IPS DF 6.9 (cell line): Measurements from ENCODE around the gene CHAD.

ENCODE experiments used
- DNase-seq: peaks from one replicate; pipeline ENCODE4 v3.0.0-alpha.2; 2013; ENCODE audit warnings: low read depth, low spot score
- H3K27ac ChIP-seq: one replicate; pipeline ENCODE4 v1.5.1; 2013; ENCODE audit warnings: low read length, control low read depth
- H3K27me3 ChIP-seq: 2 replicates; pipeline ENCODE4 v1.6.1; 2013; ENCODE audit warnings: mild to moderate bottlenecking, low read length; ENCODE audit not compliant: control insufficient read depth, insufficient read depth
- H3K36me3 ChIP-seq: 2 replicates; pipeline ENCODE4 v1.6.1; 2013; ENCODE audit warnings: low read length; ENCODE audit not compliant: control insufficient read depth, insufficient read depth
- H3K4me1 ChIP-seq: 2 replicates; pipeline ENCODE4 v1.6.1; 2013; ENCODE audit warnings: low read length; ENCODE audit not compliant: control insufficient read depth, insufficient read depth
- H3K4me3 ChIP-seq: 2 replicates; pipeline ENCODE4 v1.5.1; 2013; ENCODE audit warnings: mild to moderate bottlenecking, low read length
- H3K9me3 ChIP-seq: 2 replicates; pipeline ENCODE4 v1.6.1; 2013; ENCODE audit warnings: low read length, inconsistent platforms; ENCODE audit not compliant: control insufficient read depth, insufficient read depth
- WGBS: extraction: QIAGEN DNeasy Blood & Tissue Kit; methylation state at CpG from one replicate; pipeline ENCODE4 v1.1.7; 2013; ENCODE audit warnings: mixed read lengths, missing lambda C conversion rate; ENCODE audit not compliant: insufficient read length, insufficient coverage; 5-methylcytosine and 5-hydroxymethylcytosine counted together

CHAD gene

DNA sequence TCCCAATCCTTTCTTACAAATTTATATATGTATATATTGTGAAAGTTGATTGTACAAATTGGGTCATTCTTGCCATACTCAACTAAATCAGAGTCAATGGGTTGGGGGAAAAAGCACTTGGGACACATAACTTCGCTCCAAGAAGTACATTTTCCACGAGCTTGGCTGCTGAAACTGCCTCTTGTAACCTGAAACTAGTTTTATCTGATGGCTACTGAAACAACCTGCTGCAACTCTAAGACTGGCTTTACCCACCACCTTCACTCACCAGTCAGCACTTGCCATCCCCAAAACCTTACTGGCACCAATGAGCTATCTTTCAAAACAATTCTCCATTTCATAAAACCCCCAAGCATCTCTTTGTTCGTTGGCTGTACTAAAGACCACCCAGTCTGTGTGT lies 25.1 kb upstream of the CHAD start:
- no peaks in the 10 kb centered on the region for H3K36me3 ChIP-seq
- H3K9me3 ChIP-seq = no peaks in the 10 kb centered on the region
- no peaks in the 10 kb centered on the region for H3K27me3 ChIP-seq
- no CpG with 5 or more reads among the region's 3 CpGs for WGBS
- no peak overlapping the region for H3K27ac ChIP-seq
- no peak for DNase-seq
- H3K4me1 ChIP-seq = no peaks in the 10 kb centered on the region
- H3K4me3 ChIP-seq = no peak overlapping the region

DNA sequence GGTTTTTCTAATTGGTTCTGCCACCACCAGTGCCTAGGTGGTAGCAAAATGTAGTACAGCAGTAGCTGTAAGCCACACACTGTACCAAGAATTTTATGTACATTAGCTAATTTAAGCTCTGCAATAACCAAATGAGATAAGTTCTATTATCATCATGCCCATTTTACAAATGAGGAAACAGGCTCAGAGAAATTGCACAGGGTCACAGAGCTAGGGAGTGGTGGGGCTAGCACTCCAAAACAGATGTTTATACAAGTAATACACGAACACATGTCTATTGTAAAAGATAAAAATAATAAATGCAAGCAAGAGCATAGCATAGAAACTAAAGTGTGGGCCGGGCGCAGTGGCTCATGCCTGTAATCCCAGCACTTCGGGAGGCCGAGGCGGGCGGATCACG lies 23.5 kb upstream of the CHAD start:
- no peak overlapping the region for H3K27ac ChIP-seq
- H3K27me3 ChIP-seq = no peaks in the 10 kb centered on the region
- no peaks in the 10 kb centered on the region for H3K9me3 ChIP-seq
- H3K4me3 ChIP-seq = no peak overlapping the region
- H3K36me3 ChIP-seq = no peaks in the 10 kb centered on the region
- no CpG with 5 or more reads among the region's 8 CpGs for WGBS
- no peaks in the 10 kb centered on the region for H3K4me1 ChIP-seq
- no peak for DNase-seq

DNA sequence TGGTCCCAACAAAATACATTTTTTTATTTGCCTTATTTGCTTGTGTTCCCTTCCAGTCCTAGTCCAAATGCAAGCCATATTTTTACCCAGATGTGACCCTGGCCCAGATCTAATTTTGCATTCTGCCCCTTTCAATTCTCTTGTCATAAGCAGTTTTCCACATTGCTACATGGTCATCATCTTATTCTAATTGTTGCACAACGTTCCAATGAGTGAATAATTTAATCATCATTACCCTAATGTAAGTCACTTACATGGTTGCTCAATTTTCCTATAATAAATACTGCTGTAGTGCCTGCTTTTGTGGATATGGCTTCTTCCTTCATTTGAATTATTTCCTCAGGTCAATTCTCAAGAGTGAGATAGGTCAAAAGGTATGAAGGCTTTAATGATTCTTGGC lies 22.8 kb upstream of the CHAD start:
- DNase-seq = no peak
- no peaks in the 10 kb centered on the region for H3K9me3 ChIP-seq
- no peaks in the 10 kb centered on the region for H3K4me1 ChIP-seq
- no peak overlapping the region for H3K4me3 ChIP-seq
- H3K27ac ChIP-seq = no peak overlapping the region
- no peaks in the 10 kb centered on the region for H3K36me3 ChIP-seq
- WGBS = no CpG with 5 or more reads among the region's 1 CpG
- no peaks in the 10 kb centered on the region for H3K27me3 ChIP-seq

DNA sequence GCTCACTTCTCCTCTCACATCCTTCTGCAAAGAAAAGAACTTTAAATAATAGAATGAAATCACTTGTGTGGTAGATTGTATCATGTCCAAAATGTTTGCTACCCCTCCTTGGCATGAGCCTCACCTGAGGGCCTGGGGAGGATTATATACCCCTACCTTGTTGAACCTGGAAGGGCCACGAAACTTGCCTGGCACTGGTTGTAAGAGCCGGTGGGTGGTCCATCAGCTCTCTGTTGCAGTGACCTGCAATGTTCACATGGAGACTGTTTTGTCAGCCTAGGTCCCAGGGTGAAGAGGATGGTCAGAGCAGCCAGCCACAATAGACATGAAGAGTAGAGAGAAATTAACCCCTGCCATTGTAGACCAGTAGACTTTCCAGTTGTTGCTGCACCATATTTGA lies 20.2 kb upstream of the CHAD start:
- DNase-seq = no peak
- Histone ChIP-seq H3K27me3 (no peaks in the 10 kb centered on the region), H3K4me1 (no peaks in the 10 kb centered on the region), H3K9me3 (no peaks in the 10 kb centered on the region), H3K27ac (no peak overlapping the region), H3K4me3 (no peak overlapping the region), H3K36me3 (peaks cover 10% of the 10 kb centered on the region)
- WGBS = no CpG with 5 or more reads among the region's 2 CpGs

DNA sequence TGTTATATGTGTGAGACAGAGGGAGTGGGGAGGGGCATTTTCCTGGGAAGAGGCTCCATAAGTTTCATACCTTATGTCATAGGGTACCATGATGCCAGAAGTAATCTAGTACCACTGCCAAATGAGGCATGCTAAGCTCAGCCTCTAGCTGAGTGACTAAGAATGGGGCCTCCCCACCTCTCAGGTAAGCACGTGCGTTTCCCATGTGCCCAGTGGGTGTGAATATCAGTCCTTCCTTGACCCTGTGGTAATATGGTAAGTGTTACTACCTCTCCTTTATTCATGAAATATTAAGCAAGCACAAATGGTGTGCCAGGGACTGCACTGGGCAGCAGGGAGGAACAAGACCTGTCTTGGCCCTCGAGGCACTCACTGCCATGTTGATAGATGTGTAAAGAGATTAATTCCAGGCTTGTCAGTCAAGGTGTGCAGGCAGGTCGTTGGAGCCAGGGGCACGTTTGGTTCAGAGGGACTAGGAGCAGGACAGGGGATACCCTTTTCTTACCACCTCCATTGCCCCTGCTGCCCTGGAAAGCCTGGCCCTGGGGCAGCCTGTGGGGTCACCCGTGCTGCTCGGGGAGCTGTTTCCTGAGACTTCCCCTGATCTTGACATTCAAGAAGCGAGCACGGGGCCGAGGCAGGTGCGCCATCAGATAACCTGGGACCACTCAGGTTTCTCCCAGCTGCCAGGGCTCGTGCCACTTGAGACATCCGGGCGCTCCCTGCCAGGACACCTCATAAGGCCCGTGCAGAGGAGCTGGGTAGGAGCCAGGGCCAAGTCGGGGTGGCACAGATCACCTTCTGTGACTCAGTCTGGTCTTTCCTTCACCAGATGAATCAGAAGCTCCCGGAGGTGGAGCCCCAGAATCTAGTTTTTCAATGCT lies 18.8 kb upstream of the CHAD start:
- Histone ChIP-seq H3K27ac (no peak overlapping the region), H3K36me3 (peaks cover 10% of the 10 kb centered on the region), H3K27me3 (no peaks in the 10 kb centered on the region), H3K4me1 (no peaks in the 10 kb centered on the region), H3K4me3 (no peak overlapping the region), H3K9me3 (no peaks in the 10 kb centered on the region)
- WGBS = no CpG with 5 or more reads among the region's 17 CpGs
- no peak for DNase-seq

DNA sequence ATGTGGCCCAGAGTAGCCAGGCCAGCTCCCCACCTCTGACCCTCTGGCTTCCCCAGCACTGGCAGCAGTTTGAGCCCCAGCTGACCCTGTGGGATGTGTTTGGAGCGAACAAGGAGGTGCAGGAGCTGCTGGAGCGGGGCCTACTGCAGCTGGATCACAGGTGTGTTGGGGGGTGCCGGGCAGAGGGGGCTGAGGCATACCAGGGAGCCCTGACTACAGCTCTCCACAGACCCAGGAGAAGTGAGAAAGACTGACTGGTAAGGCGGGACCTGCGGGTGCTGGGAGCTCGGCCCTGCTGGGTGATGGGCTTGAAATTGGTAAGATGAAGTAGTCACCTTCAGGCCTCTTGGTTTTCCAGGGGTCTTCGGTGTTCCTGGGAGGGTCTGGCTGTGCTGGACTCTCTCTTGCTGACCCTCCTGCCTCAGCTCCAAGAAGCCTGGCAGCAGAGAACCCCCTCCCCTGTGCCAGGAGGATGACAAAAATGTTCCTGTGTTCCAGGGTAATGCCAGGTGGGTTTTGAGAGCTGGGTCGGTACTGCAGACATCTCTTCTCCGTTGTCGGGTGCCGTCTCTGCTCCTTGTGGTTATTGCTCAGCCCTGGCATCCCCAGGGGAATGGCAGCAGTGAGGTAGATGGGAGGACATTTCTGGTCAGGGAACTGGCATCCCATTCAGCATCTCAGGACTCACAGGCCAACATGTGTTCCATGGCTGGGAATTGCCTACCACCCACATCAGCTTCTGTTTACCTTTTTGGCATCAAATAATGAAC lies 15.9 kb upstream of the CHAD start:
- no peak overlapping the region for H3K27ac ChIP-seq
- no peak overlapping the region for H3K4me3 ChIP-seq
- H3K36me3 ChIP-seq = peaks cover 12% of the 10 kb centered on the region
- no peak for DNase-seq
- no peaks in the 10 kb centered on the region for H3K9me3 ChIP-seq
- no peaks in the 10 kb centered on the region for H3K27me3 ChIP-seq
- H3K4me1 ChIP-seq = 0 out of 2 replicates have a peak, but pooled peaks cover 2% of the 10 kb centered on the region
- no CpG with 5 or more reads among the region's 11 CpGs for WGBS

DNA sequence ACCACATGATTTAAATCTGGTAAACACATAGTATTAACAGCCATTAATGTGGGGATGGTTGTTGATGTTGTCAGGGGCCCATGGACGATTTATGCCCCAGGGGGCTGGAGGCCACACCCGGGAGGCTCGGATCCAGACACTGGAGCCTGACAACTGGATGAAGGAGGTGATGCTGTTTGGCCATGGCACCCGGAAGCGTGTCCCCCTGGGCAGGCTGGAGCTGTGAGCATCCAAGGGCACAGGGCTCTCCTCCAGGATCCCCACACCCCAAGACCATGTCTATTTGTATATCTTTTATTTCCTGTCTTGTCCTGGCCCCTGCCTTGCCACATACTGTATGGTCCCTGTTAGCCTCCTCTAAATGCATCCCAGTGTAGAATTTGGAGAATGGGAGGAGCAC lies 14.6 kb upstream of the CHAD start:
- Histone ChIP-seq H3K36me3 (peaks cover 12% of the 10 kb centered on the region), H3K9me3 (no peaks in the 10 kb centered on the region), H3K27ac (no peak overlapping the region), H3K4me3 (no peak overlapping the region), H3K4me1 (0 out of 2 replicates have a peak, but pooled peaks cover 2% of the 10 kb centered on the region), H3K27me3 (no peaks in the 10 kb centered on the region)
- no CpG with 5 or more reads among the region's 5 CpGs for WGBS
- DNase-seq = no peak

DNA sequence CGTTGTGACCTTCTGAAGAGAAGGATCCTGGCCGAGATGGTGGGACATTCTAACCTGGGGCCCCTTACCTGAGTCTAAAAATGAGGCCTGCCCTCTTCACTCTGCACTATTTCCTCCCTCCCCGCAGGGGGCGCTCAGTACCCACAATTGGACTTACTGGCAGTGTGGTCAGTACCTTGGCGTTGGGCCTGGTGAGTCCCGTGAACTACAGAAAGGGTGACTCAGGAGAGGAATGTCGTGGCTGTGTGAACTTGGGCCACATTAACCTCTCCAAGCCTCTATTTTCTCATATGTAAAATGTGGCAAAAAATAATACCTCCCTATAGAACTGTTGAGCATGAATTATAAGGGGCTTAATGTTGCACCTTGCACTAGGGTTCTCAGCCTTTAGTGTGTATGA lies 13.8 kb upstream of the CHAD start:
- peak; percentile 75 for DNase-seq
- no peak overlapping the region for H3K27ac ChIP-seq
- no peaks in the 10 kb centered on the region for H3K27me3 ChIP-seq
- no peak overlapping the region for H3K4me3 ChIP-seq
- no peaks in the 10 kb centered on the region for H3K9me3 ChIP-seq
- peaks cover 12% of the 10 kb centered on the region for H3K36me3 ChIP-seq
- H3K4me1 ChIP-seq = peaks cover 2% of the 10 kb centered on the region; the same call in 1 of the 2 replicates
- no CpG with 5 or more reads among the region's 7 CpGs for WGBS

DNA sequence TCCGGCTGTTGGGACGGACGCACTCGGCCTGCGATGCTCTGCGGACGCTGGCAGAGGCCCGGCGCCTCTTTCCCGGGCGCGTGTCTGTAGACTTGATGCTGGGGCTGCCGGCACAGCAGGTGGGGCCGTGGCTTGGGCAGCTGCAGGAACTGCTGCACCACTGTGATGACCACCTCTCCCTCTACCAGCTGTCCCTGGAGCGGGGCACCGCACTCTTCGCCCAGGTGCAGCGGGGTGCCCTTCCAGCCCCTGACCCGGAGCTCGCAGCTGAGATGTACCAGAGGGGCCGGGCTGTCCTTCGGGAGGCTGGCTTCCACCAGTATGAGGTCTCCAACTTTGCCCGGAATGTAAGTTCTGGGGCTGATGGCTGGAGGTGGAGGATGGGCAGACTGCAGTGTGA lies 13.4 kb upstream of the CHAD start:
- Histone ChIP-seq H3K4me1 (peaks cover 2% of the 10 kb centered on the region; the same call in 1 of the 2 replicates), H3K36me3 (peaks cover 12% of the 10 kb centered on the region), H3K27me3 (no peaks in the 10 kb centered on the region), H3K27ac (no peak overlapping the region), H3K4me3 (no peak overlapping the region), H3K9me3 (no peaks in the 10 kb centered on the region)
- WGBS = no CpG with 5 or more reads among the region's 23 CpGs
- no peak for DNase-seq

DNA sequence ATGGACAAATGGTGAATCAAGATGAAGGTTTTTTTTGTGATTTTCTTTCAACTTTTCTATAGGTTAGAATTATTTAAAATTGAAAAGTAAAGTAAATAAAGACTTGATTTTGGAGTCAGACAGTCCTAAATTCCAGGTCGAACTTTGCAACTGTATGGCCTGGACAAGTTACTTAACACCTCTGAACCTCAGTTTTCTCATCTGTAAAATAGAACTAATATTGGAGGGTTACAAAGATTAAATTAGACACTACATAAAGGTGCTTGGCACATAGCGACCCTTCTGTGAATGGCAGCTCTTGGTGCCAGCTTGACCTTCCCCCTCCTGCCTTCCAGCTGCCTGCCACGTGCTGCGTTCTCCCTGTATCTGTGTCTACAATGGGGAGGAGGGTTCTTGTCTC lies 13.0 kb upstream of the CHAD start:
- WGBS = no CpG with 5 or more reads among the region's 4 CpGs
- Histone ChIP-seq H3K4me3 (no peak overlapping the region), H3K9me3 (no peaks in the 10 kb centered on the region), H3K4me1 (peaks cover 2% of the 10 kb centered on the region; the same call in 1 of the 2 replicates), H3K27me3 (no peaks in the 10 kb centered on the region), H3K36me3 (peaks cover 12% of the 10 kb centered on the region), H3K27ac (no peak overlapping the region)
- no peak for DNase-seq
